NCI-H2171 (cell line): ENCODE data around the gene GPR137B.
A peak's percentile ranks its signal among the peaks of the same experiment; 100 is the strongest.

Experiments
- DNase-seq: peaks from one replicate; lab custom pipeline; 2025; lab: John Stamatoyannopoulos, UW

The GPR137B gene, protein sequence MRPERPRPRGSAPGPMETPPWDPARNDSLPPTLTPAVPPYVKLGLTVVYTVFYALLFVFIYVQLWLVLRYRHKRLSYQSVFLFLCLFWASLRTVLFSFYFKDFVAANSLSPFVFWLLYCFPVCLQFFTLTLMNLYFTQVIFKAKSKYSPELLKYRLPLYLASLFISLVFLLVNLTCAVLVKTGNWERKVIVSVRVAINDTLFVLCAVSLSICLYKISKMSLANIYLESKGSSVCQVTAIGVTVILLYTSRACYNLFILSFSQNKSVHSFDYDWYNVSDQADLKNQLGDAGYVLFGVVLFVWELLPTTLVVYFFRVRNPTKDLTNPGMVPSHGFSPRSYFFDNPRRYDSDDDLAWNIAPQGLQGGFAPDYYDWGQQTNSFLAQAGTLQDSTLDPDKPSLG

GRCh38 chr1:236142253-236143103 is at the start of gene GPR137B:
Gene GPR137B (plus strand): TSS chr1:236142539. CDS start chr1:236142623, 84 bp downstream.
- DNase-seq: peak; percentile 75

GRCh38 chr1:236092899-236093298 is 49.4 kb upstream of the GPR137B start:
- no peak for DNase-seq

DNA sequence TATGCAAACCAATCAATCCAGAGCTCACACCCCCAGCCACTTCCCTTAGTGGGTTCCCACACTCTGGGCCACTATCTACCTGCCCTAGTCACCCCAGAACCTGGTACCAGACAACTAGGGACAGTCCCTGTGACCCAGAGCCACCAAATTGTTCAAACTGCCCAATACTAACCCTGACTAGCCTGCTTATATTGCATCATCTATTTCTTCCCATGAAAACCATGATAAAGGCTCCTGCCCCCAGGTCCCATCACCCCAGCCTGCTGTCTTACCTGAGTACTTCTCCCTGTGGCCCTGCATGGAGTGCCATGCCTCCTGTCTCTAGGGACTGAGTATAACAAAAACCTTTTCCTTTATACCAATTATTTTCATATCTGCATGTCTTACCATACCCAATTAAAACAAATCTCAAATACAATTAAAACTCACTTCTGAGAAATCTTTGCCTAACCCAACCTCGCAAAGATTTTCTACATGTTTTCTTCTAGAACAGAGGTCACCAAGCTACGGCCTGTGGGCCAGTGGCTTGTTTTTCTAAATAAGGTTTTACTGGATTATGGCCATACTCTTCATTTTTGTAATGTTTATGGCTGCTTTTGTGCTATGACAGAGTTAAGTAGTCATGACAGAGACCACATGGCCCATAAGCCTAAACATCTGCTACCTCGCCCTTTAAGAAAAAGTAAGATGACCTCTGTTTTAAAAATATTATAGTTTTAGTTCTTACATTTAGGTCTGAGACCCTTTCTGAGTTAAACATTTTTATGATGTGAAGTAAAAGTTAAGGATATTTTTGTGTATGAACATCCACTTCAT is 46.4 kb upstream of the GPR137B start:
- DNase-seq: no peak

GRCh38 chr1:236096660-236097482 is 45.5 kb upstream of the GPR137B start:
- peak; percentile 11 for DNase-seq

GRCh38 chr1:236098267-236098666 is 44.1 kb upstream of the GPR137B start:
- no peak for DNase-seq

- DNase-seq: no peak
These were observed 42.9 kb upstream of the GPR137B start for GRCh38 chr1:236099355-236099974.

GRCh38 chr1:236100799-236101198 is 41.5 kb upstream of the GPR137B start:
- DNase-seq: no peak

DNA sequence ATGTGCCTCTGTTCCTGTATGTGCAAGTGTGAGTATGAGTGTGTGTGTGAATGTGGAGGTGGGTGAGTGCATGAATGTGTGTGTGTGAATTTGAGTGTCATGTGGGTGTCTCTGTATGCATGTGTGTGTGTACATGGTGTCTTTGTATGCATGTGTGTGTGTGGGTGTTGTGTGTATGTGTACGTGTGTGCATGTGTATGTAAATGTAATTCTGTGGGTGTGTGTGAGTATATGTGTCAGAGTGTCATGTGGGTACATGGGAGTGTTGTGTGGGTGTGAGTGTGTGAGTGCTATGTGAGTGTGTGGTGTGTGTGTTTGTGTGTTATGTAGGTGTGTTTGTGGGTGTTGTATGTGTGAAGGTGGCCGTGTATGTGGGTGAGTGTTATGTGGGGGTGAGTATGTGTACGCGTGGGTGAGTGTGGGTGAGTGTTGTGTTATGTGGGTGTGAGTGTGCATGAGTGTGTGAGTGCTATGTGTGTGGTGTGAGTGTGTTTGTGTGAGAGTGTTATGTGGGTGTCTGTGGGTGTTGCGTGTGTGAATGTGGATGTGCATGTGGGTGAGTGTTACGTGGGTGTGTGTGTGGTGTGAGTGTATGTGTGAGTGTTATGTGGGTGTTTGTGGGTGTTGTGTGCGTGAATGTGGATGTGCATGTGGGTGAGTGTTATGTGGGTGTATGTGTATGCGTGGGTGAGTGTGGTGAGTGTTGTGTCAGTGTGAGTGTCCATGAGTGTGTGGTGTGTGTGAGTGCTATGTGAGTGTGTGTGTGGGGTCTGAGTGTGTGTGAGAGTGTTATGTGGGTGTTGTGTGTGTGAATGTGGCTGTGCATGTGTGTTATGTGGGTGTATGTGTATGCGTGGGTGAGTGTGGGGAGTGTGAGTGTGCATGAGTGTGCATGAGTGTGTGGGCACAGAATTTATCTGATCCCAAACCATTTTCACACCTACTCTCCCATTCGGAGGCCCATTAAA is 40.8 kb upstream of the GPR137B start:
- DNase-seq: no peak

DNA sequence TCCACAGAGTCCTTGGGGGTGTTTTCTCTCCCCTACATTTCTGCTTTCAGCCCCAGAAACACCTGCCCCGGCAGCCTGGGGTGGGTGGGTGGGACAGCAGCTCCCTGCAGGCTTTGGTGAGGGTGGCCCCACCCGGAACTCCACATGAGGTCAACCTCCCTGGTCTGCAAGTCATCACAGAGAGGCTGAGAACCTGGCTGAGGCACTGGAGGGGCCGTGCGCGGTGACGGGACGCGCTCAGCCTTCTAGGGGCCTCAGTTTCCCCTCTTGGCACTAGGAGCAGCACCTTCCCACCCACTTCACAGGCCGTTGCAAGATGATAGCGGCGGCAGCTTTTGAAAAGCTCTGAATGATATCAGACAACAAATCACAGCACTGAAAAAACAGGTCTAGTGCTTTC is 39.7 kb upstream of the GPR137B start:
- DNase-seq: no peak

DNA sequence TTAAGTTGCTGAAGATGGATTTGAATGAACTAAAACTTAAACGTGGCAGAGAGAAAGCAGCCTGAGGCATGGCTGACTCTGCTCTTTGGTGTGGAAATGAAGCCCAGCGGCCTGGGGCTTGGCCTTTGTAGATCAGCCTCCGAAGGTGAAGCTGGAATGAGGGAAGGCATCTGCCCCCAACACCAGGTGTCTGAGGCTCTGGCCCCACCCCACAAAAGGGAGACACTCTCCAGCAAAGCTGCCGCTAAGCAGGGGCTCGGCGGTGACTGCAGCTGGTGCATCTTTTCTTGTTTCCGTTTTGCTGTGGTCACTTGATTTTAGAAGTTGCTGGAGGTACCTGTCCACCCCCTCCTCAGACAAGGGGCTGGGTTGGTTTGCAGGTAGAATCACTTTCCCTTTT is 39.3 kb upstream of the GPR137B start:
- DNase-seq: no peak

DNA sequence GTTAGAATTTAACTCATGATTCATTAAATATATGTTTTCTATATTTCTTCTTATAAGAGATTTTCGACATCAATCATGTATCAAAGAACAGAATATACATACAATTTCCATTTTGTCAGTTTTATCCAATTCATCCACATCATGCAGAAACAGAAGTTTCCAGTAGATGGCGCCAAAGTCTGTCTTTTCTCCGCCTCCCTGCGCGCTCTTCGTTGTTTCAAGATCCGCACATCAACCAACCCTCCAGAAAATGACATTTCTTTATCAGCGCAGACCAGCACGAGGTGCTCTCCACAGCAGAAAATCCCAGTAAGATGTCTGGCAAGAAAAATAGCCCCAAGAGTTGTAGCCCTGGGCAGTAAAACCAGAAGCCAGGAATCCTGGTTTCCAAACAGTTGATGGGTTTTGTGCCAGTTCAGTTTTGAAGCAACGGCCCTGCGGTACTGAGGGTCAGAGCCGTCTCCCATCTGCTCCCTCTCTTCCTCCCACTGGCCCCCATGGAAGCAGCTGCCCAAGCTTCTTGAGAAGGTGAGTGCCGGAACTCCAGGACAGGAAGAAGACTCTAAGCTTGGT is 38.6 kb upstream of the GPR137B start:
- DNase-seq: peak; percentile 15

DNA sequence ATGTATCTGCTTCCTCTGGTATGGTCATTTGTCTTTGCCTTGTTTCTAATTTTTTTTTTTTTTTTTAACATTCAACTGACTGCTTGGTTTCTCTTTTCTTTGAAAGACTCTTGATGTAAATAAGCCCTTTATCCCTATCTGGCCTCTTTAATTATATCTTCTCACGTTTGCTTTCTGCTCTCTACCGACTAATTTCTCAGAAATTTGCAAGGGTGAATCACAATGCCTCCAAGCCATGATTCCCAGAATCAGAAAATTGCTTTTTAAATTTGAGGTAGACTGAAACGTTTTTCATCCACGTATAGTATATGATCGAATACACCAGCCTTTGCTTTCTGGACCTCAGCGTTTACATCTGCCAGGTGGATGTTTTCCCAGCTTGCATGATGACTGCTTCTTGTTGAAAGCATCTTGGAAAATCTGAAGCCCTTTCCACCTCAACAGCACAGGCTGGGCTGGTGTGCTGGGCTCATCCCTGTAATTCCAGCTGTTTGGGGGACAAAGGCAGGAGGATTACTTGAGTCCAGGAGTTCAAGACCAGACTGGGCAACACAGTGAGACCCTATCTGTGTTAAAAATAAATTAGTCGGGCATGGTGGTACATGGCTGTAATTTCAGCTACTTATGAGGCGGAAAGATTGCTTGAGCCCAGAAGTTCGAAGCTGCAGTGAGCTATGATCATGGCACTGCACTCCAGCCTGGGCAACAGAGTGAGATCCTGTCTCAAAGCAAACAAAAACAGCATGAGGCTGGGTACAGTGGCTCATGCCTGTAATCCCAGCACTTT is 35.0 kb upstream of the GPR137B start:
- no peak for DNase-seq

DNA sequence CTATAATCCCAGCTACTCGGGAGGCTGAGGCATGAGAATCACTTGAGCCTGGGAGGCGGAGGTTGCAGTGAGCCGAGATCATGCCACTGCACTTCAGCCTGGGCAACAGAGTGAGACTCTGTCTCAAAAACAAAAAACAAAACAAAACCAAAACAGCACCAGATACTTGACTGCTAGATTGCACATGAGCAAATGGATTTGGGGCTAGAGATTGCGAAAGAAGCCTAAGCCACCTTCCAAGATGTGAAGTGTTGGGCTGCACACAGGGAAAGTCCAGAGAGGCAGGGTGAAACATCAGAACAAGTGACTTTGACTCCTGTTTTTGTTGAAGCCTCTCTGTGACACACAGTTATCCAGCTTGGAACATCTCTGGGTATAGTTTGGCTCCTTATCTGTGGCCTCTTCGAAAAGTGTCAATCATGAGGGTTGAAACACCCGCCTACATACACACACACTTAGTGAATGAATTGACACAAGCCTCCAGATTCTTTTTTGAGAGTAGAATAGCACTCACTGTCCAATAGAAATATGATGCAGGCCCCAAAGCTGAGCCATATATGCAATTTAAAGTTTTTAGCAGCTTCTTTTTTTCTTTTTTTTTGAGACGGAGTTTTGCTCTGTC is 34.2 kb upstream of the GPR137B start:
- DNase-seq: no peak

- DNase-seq: no peak
These were observed 32.2 kb upstream of the GPR137B start for GRCh38 chr1:236110137-236110536.

DNA sequence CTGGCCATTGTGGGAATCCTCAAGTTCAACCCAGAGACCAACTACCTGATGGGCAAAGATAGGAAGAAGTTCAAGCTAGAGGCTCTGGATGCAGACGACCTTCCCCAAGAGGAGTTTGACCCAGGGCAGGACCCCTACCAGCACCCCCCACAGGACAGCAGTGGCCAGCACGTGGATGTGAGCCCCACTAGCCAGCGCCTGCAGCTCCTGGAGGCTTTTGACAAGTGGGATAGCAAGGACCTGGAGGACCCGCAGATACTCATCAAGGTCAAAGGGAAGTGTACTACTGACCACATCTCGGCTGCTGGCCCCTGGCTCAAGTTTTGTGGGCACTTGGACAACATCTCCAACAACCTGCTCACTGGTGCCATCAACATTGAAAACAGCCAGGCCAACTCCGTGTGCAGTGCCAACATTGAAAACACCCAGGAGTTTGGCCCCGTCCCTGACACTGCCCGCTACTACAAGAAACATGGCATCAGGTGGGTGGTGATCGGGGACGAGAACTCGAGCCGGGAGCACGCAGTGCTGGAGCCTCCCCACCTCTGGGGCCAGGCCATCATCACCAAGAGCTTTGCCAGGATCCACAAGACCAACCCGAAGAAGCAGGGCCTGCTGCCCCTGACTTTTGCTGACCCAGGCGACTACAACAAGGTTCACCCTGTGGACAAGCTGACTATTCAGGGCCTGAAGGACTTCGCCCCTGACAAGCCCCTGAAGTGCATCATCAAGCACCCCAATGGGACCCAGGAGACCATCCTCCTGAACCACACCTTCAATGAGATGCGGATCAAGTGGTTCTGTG is 30.6 kb upstream of the GPR137B start:
- no peak for DNase-seq

GRCh38 chr1:236112332-236112627 is 30.1 kb upstream of the GPR137B start:
- DNase-seq: no peak

GRCh38 chr1:236113324-236114032 is 28.9 kb upstream of the GPR137B start:
- DNase-seq: no peak
